Measurements from ENCODE around the gene TF. TPM values are rescaled to one million over a fixed set of nuclear protein-coding genes. Genes with fewer than 3 reads are reported as not detected.
"Not testable (repeated sequence)": the region's sequence is repeated elsewhere in the genome, so short reads cannot be mapped to it uniquely, and the experiment has no call there.

Gene TF
- polyA plus RNA-seq, 1 of the 3 experiments (the other 2 are of a cell fraction) = 0.08 TPM

DNA sequence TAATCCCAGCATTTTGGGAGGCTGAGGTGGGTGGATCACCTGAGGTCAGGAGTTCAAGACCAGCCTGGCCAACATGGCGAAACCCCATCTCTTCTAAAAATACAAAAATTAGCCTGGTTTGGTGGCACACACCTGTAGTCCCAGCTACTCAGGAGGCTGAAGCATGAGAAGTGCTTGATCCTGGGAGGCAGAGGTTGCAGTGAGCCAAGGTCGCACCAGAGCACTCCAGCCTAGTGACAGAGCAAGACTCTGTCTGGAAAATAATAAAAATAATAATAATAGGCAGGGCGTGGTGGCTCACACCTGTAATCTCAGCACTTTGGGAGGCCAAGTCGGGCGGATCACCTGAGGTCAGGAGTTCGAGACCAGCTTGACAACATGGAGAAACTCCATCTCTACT lies 34.6 kb downstream of the TF start:
- H3K27me3 ChIP-seq (ENCODE audit: insufficient read depth); CTCF ChIA-PET; H3K9me2 ChIP-seq; H3K27ac ChIP-seq (ENCODE audit: low read depth in 2 of 2, low read length in 1 of 2); H3K9me3 ChIP-seq; H3K4me2 ChIP-seq; H3K4me3 ChIP-seq (ENCODE audit: low read depth in 2 of 2, low read length in 1 of 2); DNase-seq; POLR2A ChIA-PET; H3F3A ChIP-seq (replicated peaks; ENCODE audit: insufficient read depth); H3K36me3 ChIP-seq (replicated peaks in 1 of 2; ENCODE audit: control insufficient read depth in 1 of 2, insufficient read depth in 2 of 2, low read length in 1 of 2); H2AFZ ChIP-seq (ENCODE audit: low read depth); H4K20me1 ChIP-seq (ENCODE audit: insufficient read depth); H3K9ac ChIP-seq; H3K79me2 ChIP-seq (ENCODE audit: insufficient read depth); H3K4me1 ChIP-seq (ENCODE audit: control insufficient read depth in 1 of 2, insufficient read depth in 2 of 2, low read depth in 1 of 2, low read length in 1 of 2): not testable (repeated sequence)
- 18% methylated on average over 6 of the region's 6 CpGs for WGBS (ENCODE audit: low lambda C conversion rate)

DNA sequence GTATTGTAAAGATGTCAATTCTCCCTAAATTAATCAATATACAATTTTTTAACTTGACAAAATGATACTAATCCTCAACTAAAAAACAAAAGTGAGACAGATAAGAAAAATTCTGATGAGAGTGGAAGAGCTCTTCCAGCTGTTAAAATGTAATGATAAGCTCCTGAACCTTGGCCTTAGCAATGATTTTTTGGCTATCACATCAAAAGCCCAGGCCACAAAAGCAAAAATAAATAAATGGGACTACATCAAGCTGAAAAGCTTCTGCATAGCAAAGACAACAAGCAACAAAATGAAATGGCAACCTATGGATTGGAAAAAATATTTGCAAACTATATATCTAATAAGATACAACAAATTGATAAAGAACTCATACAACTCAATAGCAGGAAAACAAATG lies 35.4 kb downstream of the TF start:
- no peaks in the 10 kb centered on the region for H3K9me2 ChIP-seq
- no peaks in the 10 kb centered on the region for H3F3A ChIP-seq (replicated peaks; ENCODE audit: insufficient read depth)
- POLR2A ChIA-PET = no interaction called here

More for the DNA sequence above, 35.4 kb downstream of the TF start:
- no peak overlapping the region for H3K27ac ChIP-seq (ENCODE audit: low read depth in 2 of 2, low read length in 1 of 2)
- no peaks in the 10 kb centered on the region for H4K20me1 ChIP-seq (ENCODE audit: insufficient read depth)
- H3K4me3 ChIP-seq (ENCODE audit: low read depth in 2 of 2, low read length in 1 of 2) = no peak overlapping the region
- no peak for TF ChIP-seq MEF2A (IDR thresholded peaks at IDR 0.05; ENCODE audit: borderline replicate concordance, low read depth)
- no peak for TF ChIP-seq GABPA (IDR thresholded peaks at IDR 0.05; ENCODE audit: low read depth)
- no peak for TF ChIP-seq RCOR1 (IDR thresholded peaks at IDR 0.05; ENCODE audit: low read length)
- no peak for TF ChIP-seq NFIC (IDR thresholded peaks at IDR 0.05; ENCODE audit: borderline replicate concordance)
- TF ChIP-seq TEAD4 (IDR thresholded peaks at IDR 0.05; ENCODE audit: borderline replicate concordance, insufficient read depth) = no peak
- TF ChIP-seq EP300 (IDR thresholded peaks at IDR 0.05; ENCODE audit: borderline replicate concordance in 1 of 2, low read depth in 1 of 2, low read length in 1 of 2) = no peak
- TF ChIP-seq CTCF (IDR thresholded peaks at IDR 0.05) = no peak
- no peak for TF ChIP-seq TCF12 (IDR thresholded peaks at IDR 0.05)
- TF ChIP-seq, protein P1, sequence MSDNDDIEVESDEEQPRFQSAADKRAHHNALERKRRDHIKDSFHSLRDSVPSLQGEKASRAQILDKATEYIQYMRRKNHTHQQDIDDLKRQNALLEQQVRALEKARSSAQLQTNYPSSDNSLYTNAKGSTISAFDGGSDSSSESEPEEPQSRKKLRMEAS (IDR thresholded peaks at IDR 0.05; ENCODE audit: low read depth) = no peak
- TF ChIP-seq NRF1 (IDR thresholded peaks at IDR 0.05; ENCODE audit: low read depth, low read length) = no peak
- TF ChIP-seq FOSL2 (IDR thresholded peaks at IDR 0.05; ENCODE audit: borderline replicate concordance, low read depth) = no peak
- no peak for TF ChIP-seq SMC3 (IDR thresholded peaks at IDR 0.05; ENCODE audit: low read depth, low read length)
- no peak for TF ChIP-seq USF1 (IDR thresholded peaks at IDR 0.05; ENCODE audit: borderline replicate concordance, low read depth)
- no peak for TF ChIP-seq ELF1 (IDR thresholded peaks at IDR 0.05)
- no peaks in the 10 kb centered on the region for H3K4me1 ChIP-seq (ENCODE audit: control insufficient read depth in 1 of 2, insufficient read depth in 2 of 2, low read depth in 1 of 2, low read length in 1 of 2)
- CTCF ChIA-PET = no interaction called here
- no peaks in the 10 kb centered on the region for H3K9me3 ChIP-seq
- no peak overlapping the region for H2AFZ ChIP-seq (ENCODE audit: low read depth)
- H3K36me3 ChIP-seq (replicated peaks in 1 of 2; ENCODE audit: control insufficient read depth in 1 of 2, insufficient read depth in 2 of 2, low read length in 1 of 2) = no peaks in the 10 kb centered on the region
- no peak overlapping the region for H3K9ac ChIP-seq
- no peaks in the 10 kb centered on the region for H3K79me2 ChIP-seq (ENCODE audit: insufficient read depth)
- H3K27me3 ChIP-seq (ENCODE audit: insufficient read depth) = no peaks in the 10 kb centered on the region
- no peak overlapping the region for H3K4me2 ChIP-seq
- DNase-seq = no peak
